Upper lobe of left lung (tissue), 6 donors: Measurements from ENCODE around the gene AUP1. TPM values are rescaled to one million over a fixed set of nuclear protein-coding genes. Genes with fewer than 3 reads are reported as not detected.
A peak's percentile ranks its signal among the peaks of the same experiment; 100 is the strongest.

ENCODE experiments used
- ATAC-seq, 2 donors: fragments of 200-7000 bp; cut with Tn5 transposase; one replicate each; pipeline ENCODE4 v1.9.1; 2022; ENCODE audit warnings: mild to moderate bottlenecking in 2 of 2, moderate library complexity in 2 of 2; ENCODE audit not compliant: low FRiP score in 2 of 2
- DNase-seq, 2 donors: peaks; one replicate each; pipeline ENCODE4 v3.0.0-alpha.2; 2019 to 2020
- H3K27ac ChIP-seq, 4 donors: fragments of 200-600 bp; sonication (generic); one replicate each; pipeline ENCODE4 v1.5.1; 2016 to 2019
- H3K27me3 ChIP-seq, 4 donors: fragments of 200-600 bp; sonication (generic); one replicate each; pipeline ENCODE4 v1.5.1; 2017 to 2019
- H3K36me3 ChIP-seq, 4 donors: fragments of 200-600 bp; sonication (generic); one replicate each; pipeline ENCODE4 v1.5.1; 2016 to 2019
- H3K4me1 ChIP-seq, 4 donors: fragments of 200-600 bp; sonication (generic); one replicate each; pipeline ENCODE4 v1.5.1; 2018 to 2019
- H3K4me3 ChIP-seq, 4 donors: fragments of 200-600 bp; sonication (generic); one replicate each; pipeline ENCODE4 v1.5.1; 2017 to 2019; ENCODE audit warnings: mild to moderate bottlenecking in 2 of 4, moderate library complexity in 1 of 4
- H3K9me3 ChIP-seq, 4 donors: fragments of 200-600 bp; sonication (generic); one replicate each; pipeline ENCODE4 v1.5.1; 2018 to 2019
- CTCF ChIP-seq, 6 experiments: fragments of 450-650 bp in 4 of 6; fragments of 200-600 bp in 2 of 6; sonication (generic) in 2 of 6; IDR thresholded peaks; one replicate each; pipeline ENCODE4 v1.5.1; 2016 to 2019; ENCODE audit warnings: antibody characterized with exemption in 6 of 6
- EP300 ChIP-seq, 4 donors: sonication (generic); formaldehyde crosslinking; IDR thresholded peaks; one replicate each; pipeline ENCODE4 v1.5.1; 2017; ENCODE audit warnings: antibody characterized with exemption in 4 of 4, control low read depth in 2 of 4
- POLR2A ChIP-seq, 4 donors: fragments of 450-650 bp; IDR thresholded peaks; one replicate each; pipeline ENCODE4 v1.5.1; 2016 to 2017; ENCODE audit warnings: antibody characterized with exemption in 4 of 4, mild to moderate bottlenecking in 2 of 4
- POLR2AphosphoS5 ChIP-seq, 2 donors: sonication (generic); formaldehyde crosslinking; IDR thresholded peaks; one replicate each; pipeline ENCODE4 v1.5.1; 2017; ENCODE audit warnings: antibody characterized with exemption in 2 of 2
- WGBS, 2 donors: methylation state at CpG; one replicate each; pipeline ENCODE4 v1.1.5; 2017 to 2018; 5-methylcytosine and 5-hydroxymethylcytosine counted together
- total RNA-seq, 6 donors: library from RNA; depleted of rRNA in 4 of 6; stranded (reverse); fragments of >200 nt in 4 of 6; gene quantifications; one replicate each; pipeline versions ENCODE4 v1.1.0 to v1.2.1, GENCODE V29; 2016 to 2021
- donor health status: DM: no; HTN: no; CAD: no; lungs with moderate emphysema.
- donor health status: DM: no; HTN: yes; CAD: no; lungs with severe emphysema.

Gene AUP1
- total RNA-seq, 6 donors from 2014 or later, result 93.4 to 337 (median 125) TPM

GRCh38 chr2:74532222-74532621 is 2.7 kb upstream of the AUP1 start:
- H3K9me3 ChIP-seq, result no peaks in the 10 kb centered on the region
- DNase-seq, result no peak
- H3K4me3 ChIP-seq, result no peak overlapping the region
- no peak for ATAC-seq
- H3K27ac ChIP-seq, result no peak overlapping the region
- TF ChIP-seq CTCF (IDR thresholded peaks at IDR 0.05) (peak in 2 of 6 experiments; percentile 25 to 26), POLR2A (IDR thresholded peaks at IDR 0.05) (no peak)
- peaks cover 22 to 35% (median 26%) of the 10 kb centered on the region in 4 donors for H3K4me1 ChIP-seq
- H3K27me3 ChIP-seq, result no peaks in the 10 kb centered on the region
- peaks cover 4 to 28% (median 13%) of the 10 kb centered on the region in 4 donors for H3K36me3 ChIP-seq

GRCh38 chr2:74531666-74532065 is 2.2 kb upstream of the AUP1 start:
- Histone ChIP-seq H3K27me3 (no peaks in the 10 kb centered on the region), H3K9me3 (no peaks in the 10 kb centered on the region), H3K27ac (no peak overlapping the region), H3K4me1 (peaks cover 22 to 35% (median 26%) of the 10 kb centered on the region in 4 donors), H3K36me3 (peaks cover 9 to 34% (median 18%) of the 10 kb centered on the region in 4 donors), H3K4me3 (no peak overlapping the region)
- 82% methylated on average over 7 of the region's 7 CpGs for WGBS, 2 donors
- TF ChIP-seq CTCF (IDR thresholded peaks at IDR 0.05) (no peak), EP300 (IDR thresholded peaks at IDR 0.05) (no peak), POLR2A (IDR thresholded peaks at IDR 0.05) (no peak)
- DNase-seq (no peak), ATAC-seq (no peak)

GRCh38 chr2:74530239-74531187 is 1.0 kb upstream of the AUP1 start:
- ATAC-seq, result peak; percentile 34 to 61
- 3 to 4% methylated on average over 26 to 47 of the region's 54 CpGs for WGBS, 2 donors
- Histone ChIP-seq H3K27ac (peak overlapping the region; percentile 90 to 95 (median 94)), H3K4me3 (peak overlapping the region; percentile 54 to 94 (median 82)), H3K9me3 (no peaks in the 10 kb centered on the region), H3K27me3 (no peaks in the 10 kb centered on the region), H3K4me1 (peaks cover 22 to 35% (median 26%) of the 10 kb centered on the region in 4 donors), H3K36me3 (peaks cover 16 to 45% (median 29%) of the 10 kb centered on the region in 4 donors)
- TF ChIP-seq CTCF (IDR thresholded peaks at IDR 0.05) (no peak), POLR2AphosphoS5 (IDR thresholded peaks at IDR 0.05) (peak in 1 of 2 donors; percentile 11), EP300 (IDR thresholded peaks at IDR 0.05) (no peak), POLR2A (IDR thresholded peaks at IDR 0.05) (peak in 1 of 4 donors; percentile 12)
- peak; percentile 44 to 91 for DNase-seq

- Histone ChIP-seq H3K36me3 (peaks cover 16 to 46% (median 30%) of the 10 kb centered on the region in 4 donors), H3K27ac (peak overlapping the region; percentile 90 to 95 (median 94)), H3K27me3 (no peaks in the 10 kb centered on the region), H3K4me1 (peaks cover 22 to 35% (median 26%) of the 10 kb centered on the region in 4 donors), H3K9me3 (no peaks in the 10 kb centered on the region), H3K4me3 (peak overlapping the region; percentile 65 to 94 (median 82))
- no peak for TF ChIP-seq POLR2AphosphoS5 (IDR thresholded peaks at IDR 0.05)
- no peak for TF ChIP-seq CTCF (IDR thresholded peaks at IDR 0.05)
- no peak for TF ChIP-seq EP300 (IDR thresholded peaks at IDR 0.05)
- TF ChIP-seq POLR2A (IDR thresholded peaks at IDR 0.05), result no peak
- ATAC-seq, result peak in 1 of 2 donors; percentile 0
- DNase-seq, result no peak
- 15 to 28% methylated on average over 17 to 29 of the region's 29 CpGs for WGBS, 2 donors
Observed at GRCh38 chr2:74528600-74529356, 728 bp downstream of the AUP1 start.
